DOHH2 (cell line): ENCODE results near the gene FNIP2.

Experiments used
- EZH2phosphoT487 ChIP-seq: fragments of 200-600 bp; sonication (generic); IDR thresholded peaks from 2 replicates; pipeline ENCODE4 v1.6.1; 2017; ENCODE audit warnings: borderline replicate concordance, mild to moderate bottlenecking, antibody characterized with exemption, low read length, moderate library complexity, mixed read lengths
- TF ChIP-seq, protein P1 (sequence below): fragments of 200-600 bp; sonication (generic); IDR thresholded peaks from one replicate; pipeline ENCODE4 v1.5.1; 2014; ENCODE audit warnings: antibody characterized with exemption, mild to moderate bottlenecking, low read depth, low read length; ENCODE audit not compliant: poor library complexity, severe bottlenecking

DNA sequence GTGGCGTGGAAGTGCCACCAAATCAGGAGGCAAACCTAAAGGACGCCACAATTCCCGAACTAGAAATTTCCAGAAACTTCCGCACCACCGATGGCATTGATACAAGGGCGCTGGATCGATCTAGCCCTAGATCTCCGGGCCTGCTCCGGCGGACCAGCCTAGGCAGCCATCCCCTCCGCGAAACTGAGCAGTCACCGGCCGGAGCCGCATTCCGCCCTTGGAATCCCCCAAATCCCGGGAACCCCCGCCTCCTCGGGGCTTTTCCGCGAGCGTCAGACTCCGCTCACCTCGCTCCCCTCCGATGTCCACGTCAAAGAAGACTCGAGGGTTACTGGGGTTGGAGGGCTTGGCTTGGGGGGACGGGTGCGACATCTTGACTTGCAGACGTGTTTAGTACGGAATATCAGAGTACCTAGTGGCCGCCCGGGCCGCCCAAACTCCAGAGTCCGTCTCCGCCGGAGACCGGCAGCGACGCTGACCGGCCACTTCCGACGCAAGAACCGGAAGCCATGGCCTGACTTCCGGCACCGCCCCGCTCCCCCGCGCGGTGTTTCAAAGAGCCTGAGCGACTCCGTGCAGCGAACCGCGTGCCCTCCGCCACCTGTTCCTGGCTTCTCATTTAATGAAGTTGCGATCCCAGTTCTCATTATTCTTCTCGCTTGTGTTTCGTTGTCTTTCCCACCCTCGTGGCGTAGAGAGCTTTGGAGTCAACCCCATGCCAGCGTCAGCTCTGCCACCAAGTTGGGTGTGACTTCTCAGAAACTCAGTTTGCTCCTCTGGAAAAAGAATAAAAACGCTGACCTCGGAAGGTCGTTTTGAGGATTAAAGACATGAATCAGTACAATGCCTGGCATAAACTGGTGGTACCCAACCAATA lies 45.7 kb upstream of the FNIP2 start, which contains the start of gene PPID:
- TF ChIP-seq, protein P1, sequence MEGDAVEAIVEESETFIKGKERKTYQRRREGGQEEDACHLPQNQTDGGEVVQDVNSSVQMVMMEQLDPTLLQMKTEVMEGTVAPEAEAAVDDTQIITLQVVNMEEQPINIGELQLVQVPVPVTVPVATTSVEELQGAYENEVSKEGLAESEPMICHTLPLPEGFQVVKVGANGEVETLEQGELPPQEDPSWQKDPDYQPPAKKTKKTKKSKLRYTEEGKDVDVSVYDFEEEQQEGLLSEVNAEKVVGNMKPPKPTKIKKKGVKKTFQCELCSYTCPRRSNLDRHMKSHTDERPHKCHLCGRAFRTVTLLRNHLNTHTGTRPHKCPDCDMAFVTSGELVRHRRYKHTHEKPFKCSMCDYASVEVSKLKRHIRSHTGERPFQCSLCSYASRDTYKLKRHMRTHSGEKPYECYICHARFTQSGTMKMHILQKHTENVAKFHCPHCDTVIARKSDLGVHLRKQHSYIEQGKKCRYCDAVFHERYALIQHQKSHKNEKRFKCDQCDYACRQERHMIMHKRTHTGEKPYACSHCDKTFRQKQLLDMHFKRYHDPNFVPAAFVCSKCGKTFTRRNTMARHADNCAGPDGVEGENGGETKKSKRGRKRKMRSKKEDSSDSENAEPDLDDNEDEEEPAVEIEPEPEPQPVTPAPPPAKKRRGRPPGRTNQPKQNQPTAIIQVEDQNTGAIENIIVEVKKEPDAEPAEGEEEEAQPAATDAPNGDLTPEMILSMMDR: peak; percentile 10
- TF ChIP-seq EZH2phosphoT487: no peak
